A549 treated with RU486 at 1 μM for 4 hours (cell line): ENCODE results near the gene SDK2. TPM values are rescaled to one million over a fixed set of nuclear protein-coding genes. Genes with fewer than 3 reads are reported as not detected.

ENCODE experiments used
- total RNA-seq: library from RNA; stranded (reverse); fragments of 200-300 nt; extraction: Qiagen RNA extraction; gene quantifications from 5 replicates; pipeline ENCODE4 v1.2.3, GENCODE V29; 2022; ENCODE audit warnings: low read depth

Gene SDK2, protein sequence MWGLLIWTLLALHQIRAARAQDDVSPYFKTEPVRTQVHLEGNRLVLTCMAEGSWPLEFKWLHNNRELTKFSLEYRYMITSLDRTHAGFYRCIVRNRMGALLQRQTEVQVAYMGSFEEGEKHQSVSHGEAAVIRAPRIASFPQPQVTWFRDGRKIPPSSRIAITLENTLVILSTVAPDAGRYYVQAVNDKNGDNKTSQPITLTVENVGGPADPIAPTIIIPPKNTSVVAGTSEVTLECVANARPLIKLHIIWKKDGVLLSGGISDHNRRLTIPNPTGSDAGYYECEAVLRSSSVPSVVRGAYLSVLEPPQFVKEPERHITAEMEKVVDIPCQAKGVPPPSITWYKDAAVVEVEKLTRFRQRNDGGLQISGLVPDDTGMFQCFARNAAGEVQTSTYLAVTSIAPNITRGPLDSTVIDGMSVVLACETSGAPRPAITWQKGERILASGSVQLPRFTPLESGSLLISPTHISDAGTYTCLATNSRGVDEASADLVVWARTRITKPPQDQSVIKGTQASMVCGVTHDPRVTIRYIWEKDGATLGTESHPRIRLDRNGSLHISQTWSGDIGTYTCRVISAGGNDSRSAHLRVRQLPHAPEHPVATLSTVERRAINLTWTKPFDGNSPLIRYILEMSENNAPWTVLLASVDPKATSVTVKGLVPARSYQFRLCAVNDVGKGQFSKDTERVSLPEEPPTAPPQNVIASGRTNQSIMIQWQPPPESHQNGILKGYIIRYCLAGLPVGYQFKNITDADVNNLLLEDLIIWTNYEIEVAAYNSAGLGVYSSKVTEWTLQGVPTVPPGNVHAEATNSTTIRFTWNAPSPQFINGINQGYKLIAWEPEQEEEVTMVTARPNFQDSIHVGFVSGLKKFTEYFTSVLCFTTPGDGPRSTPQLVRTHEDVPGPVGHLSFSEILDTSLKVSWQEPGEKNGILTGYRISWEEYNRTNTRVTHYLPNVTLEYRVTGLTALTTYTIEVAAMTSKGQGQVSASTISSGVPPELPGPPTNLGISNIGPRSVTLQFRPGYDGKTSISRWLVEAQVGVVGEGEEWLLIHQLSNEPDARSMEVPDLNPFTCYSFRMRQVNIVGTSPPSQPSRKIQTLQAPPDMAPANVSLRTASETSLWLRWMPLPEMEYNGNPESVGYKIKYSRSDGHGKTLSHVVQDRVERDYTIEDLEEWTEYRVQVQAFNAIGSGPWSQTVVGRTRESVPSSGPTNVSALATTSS (N-terminal part only)
- total RNA-seq = 0.24 to 0.44 TPM (median 0.33 TPM) in 5 replicates

DNA sequence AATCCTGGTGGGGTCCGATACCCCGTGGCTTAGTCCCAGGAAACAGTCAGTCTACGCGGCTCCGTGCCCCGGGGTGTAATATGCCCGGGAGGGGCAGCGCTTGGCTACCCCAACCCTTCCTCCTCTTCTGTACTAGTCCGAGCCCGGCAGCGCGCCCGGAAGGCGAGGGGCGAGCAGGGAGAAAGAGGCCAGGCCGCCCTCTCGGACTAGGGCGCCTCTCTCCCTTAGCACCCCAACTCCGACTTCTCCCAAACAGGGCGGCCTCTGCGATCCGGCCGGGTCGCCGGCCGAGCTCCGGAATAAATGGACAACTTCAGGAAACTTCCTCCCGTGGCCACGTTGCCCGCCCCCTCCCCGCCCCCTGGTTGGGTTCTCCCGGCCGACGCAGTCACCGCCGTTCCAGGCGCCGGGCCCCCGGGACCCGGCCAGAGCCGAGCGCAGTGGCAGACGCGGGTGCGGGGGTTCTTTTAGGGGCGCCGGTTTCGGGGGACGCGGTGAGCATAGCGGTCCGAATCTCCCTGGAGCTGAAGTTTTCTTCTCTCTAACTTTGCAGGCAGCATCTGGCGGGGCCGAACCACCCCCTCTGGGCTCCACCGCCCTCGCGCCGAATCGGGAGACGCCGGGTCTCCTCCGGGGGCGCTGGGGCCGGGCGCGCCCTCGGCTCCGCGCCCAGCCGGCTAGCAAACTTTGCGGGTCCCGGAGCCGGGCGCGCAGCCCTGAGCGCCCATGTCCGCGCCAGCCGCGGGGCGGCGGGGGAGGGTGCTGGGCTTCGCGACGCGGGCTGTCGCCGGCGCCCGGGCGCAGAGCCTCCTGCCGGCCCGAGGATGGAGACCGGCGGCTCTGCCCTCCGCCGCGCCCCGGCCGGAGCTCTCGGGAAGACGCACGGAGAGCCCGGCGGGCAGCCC is at the start of gene SDK2:
SDK2 (minus strand) TSS at position 301 of the 905 bp plus-strand sequence. CDS start 357 bp downstream, outside the sequence.

GRCh38 chr17:73311781-73312641 is 332.2 kb downstream of the SDK2 start, which contains the start of gene CDC42EP4:
TSS of gene CDC42EP4 (minus strand) at chr17:73312001. CDS start at chr17:73286500, 25,501 bp downstream.

